Natural killer cell (primary cell): ENCODE results near the gene FLNA. TPM values are rescaled to one million over a fixed set of nuclear protein-coding genes. Genes with fewer than 3 reads are reported as not detected.

ENCODE experiments used
- ATAC-seq, 3 donors: fragments of 150-1000 bp in 2 of 3; fragments of 200-7000 bp in 1 of 3; cut with Tn5 transposase; 1 replicate in 1 of 3; 2 replicates in 2 of 3; pipeline ENCODE4 v1.10.0; 2021; ENCODE audit warnings: mild to moderate bottlenecking in 2 of 3, moderate library complexity in 2 of 3
- DNase-seq, 2 donors: peaks; one replicate each; pipeline versions ENCODE4 v3.0.0 to v3.0.0-alpha.2; 2013 to 2021; ENCODE audit warnings: mixed read lengths in 1 of 2
- H3K27ac ChIP-seq: one replicate; pipeline ENCODE4 v1.5.1; 2013; ENCODE audit warnings: mild to moderate bottlenecking, low read length
- H3K27me3 ChIP-seq: one replicate; pipeline ENCODE4 v1.6.1; 2013; ENCODE audit warnings: low read length; ENCODE audit not compliant: control insufficient read depth, insufficient read depth
- H3K36me3 ChIP-seq: one replicate; pipeline ENCODE4 v1.6.1; 2013; ENCODE audit warnings: low read length; ENCODE audit not compliant: control insufficient read depth, insufficient read depth
- H3K4me1 ChIP-seq: one replicate; pipeline ENCODE4 v1.6.1; 2013; ENCODE audit warnings: low read length; ENCODE audit not compliant: control insufficient read depth, insufficient read depth
- H3K4me3 ChIP-seq: one replicate; pipeline ENCODE4 v1.5.1; 2013; ENCODE audit warnings: low read length
- H3K9me3 ChIP-seq: one replicate; pipeline ENCODE4 v1.6.1; 2013; ENCODE audit warnings: low read length; ENCODE audit not compliant: control insufficient read depth, insufficient read depth
- H3K27ac Mint-ChIP-seq, 2 donors: one replicate each; pipeline ENCODE4 v1.8.0; 2022; ENCODE audit warnings: mild to moderate bottlenecking in 2 of 2, mixed read lengths in 2 of 2, moderate library complexity in 1 of 2
- H3K27me3 Mint-ChIP-seq, 2 donors: one replicate each; pipeline ENCODE4 v1.8.0; 2022; ENCODE audit warnings: low read depth in 2 of 2, mixed read lengths in 2 of 2
- H3K36me3 Mint-ChIP-seq: one replicate; pipeline ENCODE4 v1.8.0; 2022; ENCODE audit warnings: mixed read lengths
- H3K4me1 Mint-ChIP-seq, 2 donors: one replicate each; pipeline ENCODE4 v1.8.0; 2022; ENCODE audit warnings: mixed read lengths in 2 of 2
- H3K4me3 Mint-ChIP-seq: one replicate; pipeline ENCODE4 v1.8.0; 2022; ENCODE audit warnings: mild to moderate bottlenecking, moderate library complexity, mixed read lengths
- H3K9me3 Mint-ChIP-seq, 2 donors: one replicate each; pipeline ENCODE4 v1.8.0; 2022; ENCODE audit warnings: mixed read lengths in 2 of 2
- WGBS: methylation state at CpG from one replicate; pipeline ENCODE4 v1.1.7; 2013; ENCODE audit warnings: missing lambda C conversion rate; ENCODE audit not compliant: insufficient coverage; 5-methylcytosine and 5-hydroxymethylcytosine counted together
- intact Hi-C: fragments of 100-400 bp; cut with micrococcal nuclease; formaldehyde crosslinking; loops from one replicate; pipeline ENCODE4 v1.14.2; 2022
- total RNA-seq, 4 donors: library from RNA; stranded (reverse); fragments of 120-200 nt in 1 of 4; gene quantifications; one replicate each; pipeline versions ENCODE4 v1.2.3 to v1.2.4, GENCODE V29; 2013 to 2022
- TF ChIP-seq, protein P1 (sequence below): fragments of 200-600 bp; IDR thresholded peaks from one replicate; pipeline ENCODE4 v1.8.0; 2022; ENCODE audit warnings: antibody characterized with exemption

The FLNA gene
- total RNA-seq, 3 donors from 2014 or later (not counting 1 experiment from before 2014, with no cell fraction given) = 2,872 to 3,483 (median 2,927) TPM

- intact Hi-C loops = no loop called here
- TF ChIP-seq, protein P1, sequence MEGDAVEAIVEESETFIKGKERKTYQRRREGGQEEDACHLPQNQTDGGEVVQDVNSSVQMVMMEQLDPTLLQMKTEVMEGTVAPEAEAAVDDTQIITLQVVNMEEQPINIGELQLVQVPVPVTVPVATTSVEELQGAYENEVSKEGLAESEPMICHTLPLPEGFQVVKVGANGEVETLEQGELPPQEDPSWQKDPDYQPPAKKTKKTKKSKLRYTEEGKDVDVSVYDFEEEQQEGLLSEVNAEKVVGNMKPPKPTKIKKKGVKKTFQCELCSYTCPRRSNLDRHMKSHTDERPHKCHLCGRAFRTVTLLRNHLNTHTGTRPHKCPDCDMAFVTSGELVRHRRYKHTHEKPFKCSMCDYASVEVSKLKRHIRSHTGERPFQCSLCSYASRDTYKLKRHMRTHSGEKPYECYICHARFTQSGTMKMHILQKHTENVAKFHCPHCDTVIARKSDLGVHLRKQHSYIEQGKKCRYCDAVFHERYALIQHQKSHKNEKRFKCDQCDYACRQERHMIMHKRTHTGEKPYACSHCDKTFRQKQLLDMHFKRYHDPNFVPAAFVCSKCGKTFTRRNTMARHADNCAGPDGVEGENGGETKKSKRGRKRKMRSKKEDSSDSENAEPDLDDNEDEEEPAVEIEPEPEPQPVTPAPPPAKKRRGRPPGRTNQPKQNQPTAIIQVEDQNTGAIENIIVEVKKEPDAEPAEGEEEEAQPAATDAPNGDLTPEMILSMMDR = no peak
- peak overlapping the region; percentile 56 for H3K27ac ChIP-seq
- no peaks in the 10 kb centered on the region for H3K36me3 ChIP-seq
- no peaks in the 10 kb centered on the region for H3K27me3 ChIP-seq
- Mint-ChIP-seq H3K36me3 (no peaks in the 10 kb centered on the region), H3K27me3 (peaks cover 0 to 6% of the 10 kb centered on the region in 2 donors), H3K4me3 (peak overlapping the region; percentile 74), H3K27ac (peak overlapping the region; percentile 68 to 79), H3K4me1 (peaks cover 5 to 26% of the 10 kb centered on the region in 2 donors), H3K9me3 (no peaks in the 10 kb centered on the region)
- no peaks in the 10 kb centered on the region for H3K9me3 ChIP-seq
- H3K4me3 ChIP-seq = peak overlapping the region; percentile 47
- H3K4me1 ChIP-seq = peaks cover 32% of the 10 kb centered on the region
- 2% methylated on average over 26 of the region's 29 CpGs for WGBS
- DNase-seq = peak in 1 of 2 donors; percentile 55
- peak; percentile 29 to 59 (median 44) for ATAC-seq
Measured at GRCh38 chrX:154411981-154412340, 37.5 kb upstream of the FLNA start.

DNA sequence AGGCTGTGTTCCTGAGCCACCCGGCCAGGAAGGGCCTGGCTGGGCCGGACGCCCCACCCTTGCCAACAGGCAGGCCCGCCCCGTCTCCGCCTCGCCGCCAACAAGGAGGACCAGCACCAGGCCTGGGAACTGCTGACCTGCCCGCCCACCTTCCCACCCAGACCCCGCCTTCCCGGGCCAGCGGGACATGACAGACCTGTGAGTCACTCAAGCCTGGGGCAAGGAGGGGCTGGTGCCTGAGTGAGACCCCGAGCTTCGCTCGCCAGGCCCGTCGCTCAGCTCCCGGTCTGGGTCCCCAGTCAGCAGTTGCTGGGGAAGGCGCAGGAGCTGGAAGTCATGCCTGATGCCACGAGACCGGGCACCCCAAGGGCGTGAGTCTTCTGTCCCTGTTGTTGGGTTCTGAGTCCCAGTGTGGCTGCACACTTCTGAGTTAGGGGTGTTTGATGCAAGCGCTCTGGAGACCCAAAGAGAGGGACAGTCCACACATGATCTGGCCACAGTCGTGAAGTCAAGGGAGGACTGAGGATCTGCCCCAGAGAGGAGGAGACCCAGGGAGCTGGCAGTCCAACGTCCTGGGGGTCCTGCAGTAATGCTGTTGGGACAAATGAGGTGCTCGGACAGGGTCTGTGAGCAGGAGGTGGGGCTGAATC lies 34.9 kb upstream of the FLNA start, which contains the start of gene DNASE1L1:
Gene DNASE1L1, minus strand, starts transcription at position 33 of the 650 bp plus-strand sequence. CDS start 3,686 bp downstream, outside the sequence.
- peaks cover 0 to 6% of the 10 kb centered on the region in 2 donors for H3K27me3 Mint-ChIP-seq
- peak within 1 kb of the TSS; percentile 73 for H3K27ac ChIP-seq
- DNase-seq (peak; percentile 25 to 30), ATAC-seq (peak; percentile 45 to 62 (median 52))
- H3K27ac Mint-ChIP-seq = peak within 1 kb of the TSS; percentile 74 to 90
- no peaks in the 10 kb centered on the region for H3K9me3 ChIP-seq
- H3K36me3 ChIP-seq = no peaks in the 10 kb centered on the region
- no peaks in the 10 kb centered on the region for H3K36me3 Mint-ChIP-seq
- peak within 1 kb of the TSS; percentile 31 for H3K4me3 ChIP-seq
- intact Hi-C loops = no loop called here
- H3K27me3 ChIP-seq = no peaks in the 10 kb centered on the region
- no peaks in the 10 kb centered on the region for H3K9me3 Mint-ChIP-seq
- H3K4me1 ChIP-seq = peaks cover 32% of the 10 kb centered on the region
- peak within 1 kb of the TSS; percentile 74 for H3K4me3 Mint-ChIP-seq
- WGBS = 26% methylated on average over 26 of the region's 26 CpGs
- peaks cover 5 to 26% of the 10 kb centered on the region in 2 donors for H3K4me1 Mint-ChIP-seq
- TF ChIP-seq, protein P1 = no peak

GRCh38 chrX:154408659-154409221 lies 34.3 kb upstream of the FLNA start:
- Histone ChIP-seq H3K27ac (peak overlapping the region; percentile 73), H3K9me3 (no peaks in the 10 kb centered on the region), H3K27me3 (no peaks in the 10 kb centered on the region), H3K4me1 (peaks cover 32% of the 10 kb centered on the region), H3K36me3 (no peaks in the 10 kb centered on the region), H3K4me3 (peak overlapping the region; percentile 31)
- no peaks in the 10 kb centered on the region for H3K9me3 Mint-ChIP-seq
- DNase-seq (peak in 1 of 2 donors; percentile 2), ATAC-seq (peak in 2 of 3 donors; percentile 2 to 11)
- peaks cover 5 to 26% of the 10 kb centered on the region in 2 donors for H3K4me1 Mint-ChIP-seq
- TF ChIP-seq, protein P1 = no peak
- no peaks in the 10 kb centered on the region for H3K36me3 Mint-ChIP-seq
- intact Hi-C loops = no loop called here
- WGBS = 29% methylated on average over 10 of the region's 10 CpGs
- H3K4me3 Mint-ChIP-seq = peak overlapping the region; percentile 74
- H3K27me3 Mint-ChIP-seq = peaks cover 0 to 6% of the 10 kb centered on the region in 2 donors
- peak overlapping the region; percentile 74 to 90 for H3K27ac Mint-ChIP-seq
